Subcutaneous abdominal adipose tissue (tissue), 5 donors: Measurements from ENCODE around the gene GABBR2.

Source experiments
- H3K27ac ChIP-seq: one replicate; pipeline ENCODE4 v1.7.0; 2013; ENCODE audit warnings: low read depth, mild to moderate bottlenecking, inconsistent platforms, low read length, moderate library complexity
- H3K27me3 ChIP-seq, 5 donors: one replicate each; pipeline ENCODE4 v1.7.0; 2013; ENCODE audit warnings: low read length in 5 of 5, inconsistent platforms in 1 of 5; ENCODE audit not compliant: control insufficient read depth in 5 of 5, insufficient read depth in 4 of 5
- H3K36me3 ChIP-seq, 5 donors: one replicate each; pipeline ENCODE4 v1.7.0; 2013; ENCODE audit warnings: low read length in 5 of 5; ENCODE audit not compliant: control insufficient read depth in 5 of 5, insufficient read depth in 5 of 5
- H3K4me1 ChIP-seq, 5 donors: one replicate each; pipeline ENCODE4 v1.7.0; 2013; ENCODE audit warnings: low read length in 5 of 5, mild to moderate bottlenecking in 3 of 5, moderate library complexity in 1 of 5; ENCODE audit not compliant: control insufficient read depth in 5 of 5, insufficient read depth in 5 of 5
- H3K4me3 ChIP-seq, 5 donors: one replicate each; pipeline ENCODE4 v1.7.0; 2013; ENCODE audit warnings: low read length in 5 of 5, low read depth in 1 of 5
- H3K9ac ChIP-seq, 5 donors: one replicate each; pipeline ENCODE4 v1.7.0; 2013; ENCODE audit warnings: low read length in 5 of 5, mild to moderate bottlenecking in 4 of 5, moderate library complexity in 3 of 5
- H3K9me3 ChIP-seq, 5 donors: one replicate each; pipeline ENCODE4 v1.7.0; 2013; ENCODE audit warnings: low read length in 5 of 5; ENCODE audit not compliant: control insufficient read depth in 5 of 5
- donor health status: healthy.
- donor health status: healthy.
- donor health status: healthy.
- donor health status: healthy.
- donor health status: healthy.

GABBR2 gene

GRCh38 chr9:98323831-98324135 lies 385.0 kb downstream of the GABBR2 start:
- Histone ChIP-seq H3K9ac (no peak overlapping the region), H3K9me3 (no peaks in the 10 kb centered on the region), H3K4me3 (no peak overlapping the region), H3K27ac (no peak overlapping the region), H3K27me3 (no peaks in the 10 kb centered on the region), H3K4me1 (peaks cover 0 to 5% (median 0%) of the 10 kb centered on the region in 5 donors), H3K36me3 (no peaks in the 10 kb centered on the region)

- H3K4me1 ChIP-seq, result peaks cover 0 to 5% (median 0%) of the 10 kb centered on the region in 5 donors
- H3K36me3 ChIP-seq, result no peaks in the 10 kb centered on the region
- no peaks in the 10 kb centered on the region for H3K9me3 ChIP-seq
- H3K4me3 ChIP-seq, result no peak overlapping the region
- H3K27ac ChIP-seq, result no peak overlapping the region
- H3K27me3 ChIP-seq, result no peaks in the 10 kb centered on the region
- no peak overlapping the region for H3K9ac ChIP-seq
Observed at GRCh38 chr9:98323051-98323830, 385.5 kb downstream of the GABBR2 start.

GRCh38 chr9:98321269-98321668 lies 387.5 kb downstream of the GABBR2 start:
- H3K36me3 ChIP-seq, result no peaks in the 10 kb centered on the region
- no peak overlapping the region for H3K4me3 ChIP-seq
- peaks cover 0 to 5% (median 0%) of the 10 kb centered on the region in 5 donors for H3K4me1 ChIP-seq
- H3K9me3 ChIP-seq, result no peaks in the 10 kb centered on the region
- H3K9ac ChIP-seq, result no peak overlapping the region
- no peak overlapping the region for H3K27ac ChIP-seq
- H3K27me3 ChIP-seq, result peaks cover 0 to 3% (median 0%) of the 10 kb centered on the region in 5 donors

- Histone ChIP-seq H3K27ac (no peak overlapping the region), H3K9me3 (no peaks in the 10 kb centered on the region), H3K27me3 (peaks cover 0 to 8% (median 3%) of the 10 kb centered on the region in 5 donors), H3K4me3 (no peak overlapping the region), H3K9ac (no peak overlapping the region), H3K36me3 (no peaks in the 10 kb centered on the region), H3K4me1 (peaks cover 0 to 2% (median 0%) of the 10 kb centered on the region in 5 donors)
Observed at GRCh38 chr9:98318834-98319478, 389.8 kb downstream of the GABBR2 start.

GRCh38 chr9:98318041-98318790 lies 390.5 kb downstream of the GABBR2 start:
- Histone ChIP-seq H3K27me3 (peaks cover 0 to 8% (median 3%) of the 10 kb centered on the region in 5 donors), H3K4me1 (no peaks in the 10 kb centered on the region), H3K27ac (no peak overlapping the region), H3K36me3 (no peaks in the 10 kb centered on the region), H3K4me3 (no peak overlapping the region), H3K9ac (no peak overlapping the region), H3K9me3 (no peaks in the 10 kb centered on the region)

GRCh38 chr9:98317134-98317857 lies 391.4 kb downstream of the GABBR2 start:
- Histone ChIP-seq H3K9ac (no peak overlapping the region), H3K27me3 (peaks cover 0 to 8% (median 3%) of the 10 kb centered on the region in 5 donors), H3K4me3 (no peak overlapping the region), H3K4me1 (no peaks in the 10 kb centered on the region), H3K9me3 (no peaks in the 10 kb centered on the region), H3K36me3 (no peaks in the 10 kb centered on the region), H3K27ac (no peak overlapping the region)

DNA sequence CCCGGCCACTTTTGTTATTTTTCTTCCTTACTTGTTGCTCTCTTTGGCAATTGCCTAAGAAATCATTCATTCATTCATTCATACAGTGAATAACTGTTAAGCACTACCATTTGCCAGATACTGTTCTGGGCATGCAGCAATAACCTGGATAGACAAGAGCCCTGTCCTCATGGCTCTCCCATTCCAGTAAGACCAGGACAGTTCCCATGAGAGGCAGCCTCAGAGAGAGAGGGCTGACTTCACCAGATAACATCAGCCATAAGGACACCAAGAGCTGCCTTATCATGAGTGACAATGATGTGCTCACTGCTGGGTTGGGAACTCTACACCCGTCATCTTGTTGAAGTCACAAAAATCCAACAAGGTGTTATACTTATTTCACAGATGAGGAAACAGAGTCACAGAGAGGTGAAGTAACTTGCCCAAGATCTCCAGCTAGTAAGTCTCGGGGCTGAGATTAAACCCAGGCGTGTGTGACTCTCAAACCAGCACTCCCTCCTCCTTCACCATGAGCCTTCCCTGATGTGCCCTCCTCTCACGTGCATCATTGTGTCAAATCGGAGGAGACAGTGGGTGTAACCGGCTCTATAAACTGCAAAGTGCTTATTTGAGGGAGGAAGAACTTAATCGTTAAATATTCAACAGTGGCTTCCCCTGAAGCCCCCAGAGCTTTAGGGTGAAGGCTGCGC lies 392.1 kb downstream of the GABBR2 start:
- H3K4me1 ChIP-seq, result no peaks in the 10 kb centered on the region
- no peaks in the 10 kb centered on the region for H3K9me3 ChIP-seq
- H3K27me3 ChIP-seq, result peaks cover 0 to 8% (median 3%) of the 10 kb centered on the region in 5 donors
- no peak overlapping the region for H3K27ac ChIP-seq
- H3K36me3 ChIP-seq, result no peaks in the 10 kb centered on the region
- H3K9ac ChIP-seq, result no peak overlapping the region
- H3K4me3 ChIP-seq, result no peak overlapping the region

DNA sequence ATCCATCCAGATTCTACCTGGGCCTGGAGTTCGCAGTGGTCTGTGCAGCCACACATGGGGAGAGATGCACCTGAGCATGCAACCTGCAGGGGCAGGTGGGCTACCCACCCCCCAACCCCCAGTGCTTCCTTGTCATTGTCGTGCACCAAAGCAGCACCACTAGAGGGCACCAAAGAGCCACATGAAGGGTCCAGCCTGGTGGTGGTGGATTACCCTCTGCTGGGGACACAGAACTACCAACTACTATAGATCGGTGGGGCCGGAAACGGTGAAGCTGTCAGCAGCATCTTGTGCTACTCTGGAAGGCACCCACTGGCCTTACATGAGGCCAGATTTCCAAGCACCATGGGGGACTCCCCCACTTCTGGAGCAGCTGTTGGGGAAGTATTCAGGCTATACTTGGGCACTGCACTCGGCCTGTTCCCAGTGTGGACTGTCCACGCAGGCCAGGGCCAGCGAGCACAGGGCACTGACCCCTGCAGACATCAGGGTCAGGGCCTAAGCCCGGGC lies 393.1 kb downstream of the GABBR2 start:
- H3K27me3 ChIP-seq, result peaks cover 0 to 8% (median 3%) of the 10 kb centered on the region in 5 donors
- H3K4me1 ChIP-seq, result no peaks in the 10 kb centered on the region
- no peak overlapping the region for H3K4me3 ChIP-seq
- H3K27ac ChIP-seq, result no peak overlapping the region
- H3K9me3 ChIP-seq, result no peaks in the 10 kb centered on the region
- H3K9ac ChIP-seq, result no peak overlapping the region
- H3K36me3 ChIP-seq, result no peaks in the 10 kb centered on the region

GRCh38 chr9:98315067-98315453 lies 393.7 kb downstream of the GABBR2 start:
- Histone ChIP-seq H3K27ac (no peak overlapping the region), H3K9ac (no peak overlapping the region), H3K4me1 (no peaks in the 10 kb centered on the region), H3K9me3 (no peaks in the 10 kb centered on the region), H3K4me3 (no peak overlapping the region), H3K27me3 (peaks cover 0 to 8% (median 3%) of the 10 kb centered on the region in 5 donors), H3K36me3 (no peaks in the 10 kb centered on the region)
